Caki2 (cell line): Measurements from ENCODE around the gene MITF. TPM values are rescaled to one million over a fixed set of nuclear protein-coding genes. Genes with fewer than 3 reads are reported as not detected.

ENCODE experiments used
- DNase-seq: peaks from one replicate; pipeline ENCODE4 v3.0.0-alpha.2; 2015; ENCODE audit warnings: low read depth
- in situ Hi-C: cut with HindIII; loops from 2 replicates; pipeline ENCODE4 v1.10.0; 2016; ENCODE audit warnings: low sequenced_read_pairs, low pct_unique_long_range_greater_than_20kb, mixed read lengths
- total RNA-seq: library from RNA; depleted of rRNA; stranded (reverse); fragments of >200 nt; shearing (Covaris generic); gene quantifications from 2 replicates; pipeline ENCODE4 v1.2.3, GENCODE V29; 2014; ENCODE audit warnings: low replicate concordance

Gene MITF
- total RNA-seq, 1 experiment from 2014 or later = 32.1 TPM

GRCh38 chr3:69809076-69809835 lies 70.0 kb downstream of the MITF start:
- in situ Hi-C loops = no loop called here

GRCh38 chr3:69811452-69812401 lies 72.5 kb downstream of the MITF start:
- no peak for DNase-seq
- in situ Hi-C loops = no loop called here

More at GRCh38 chr3:69809076-69809835, 70.0 kb downstream of the MITF start:
- DNase-seq = no peak

DNA sequence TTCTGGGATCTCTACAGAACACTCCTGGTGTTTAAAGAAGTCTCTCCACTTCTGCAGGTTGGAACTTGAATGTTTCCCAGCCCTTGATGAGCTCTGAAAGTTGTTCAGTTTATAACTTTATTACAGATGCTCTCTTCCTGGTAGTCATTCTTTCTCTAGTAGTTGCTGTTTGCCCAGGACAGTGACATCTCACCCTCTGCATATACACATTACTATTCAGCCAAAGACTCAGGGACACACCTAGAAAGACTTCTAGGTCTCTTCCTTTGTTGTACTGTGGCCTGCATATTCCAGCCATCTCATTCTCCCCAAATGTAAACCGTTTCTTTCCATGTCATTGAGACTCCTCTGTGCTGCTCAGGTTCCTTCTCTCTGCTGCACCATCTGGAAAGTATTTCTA lies 76.7 kb downstream of the MITF start:
- in situ Hi-C loops = no loop called here

DNA sequence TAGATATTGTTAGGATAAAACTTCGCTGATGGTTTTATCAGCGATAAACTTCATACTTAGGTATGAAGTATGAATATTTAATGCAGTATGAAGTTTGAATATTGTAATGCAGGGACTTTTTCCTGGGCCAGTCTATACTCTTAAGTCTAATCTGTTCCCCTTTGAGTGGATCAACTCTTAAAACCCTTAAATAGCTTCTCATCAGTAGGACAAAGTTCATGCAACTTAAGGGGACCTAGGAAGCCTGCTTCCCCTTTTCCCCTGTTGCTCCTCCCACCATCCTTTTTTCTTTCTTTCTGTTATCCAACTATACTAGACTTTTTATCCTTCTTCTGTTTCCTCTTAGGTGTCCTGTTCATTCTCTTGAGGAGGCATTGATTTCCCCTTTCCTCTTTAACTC lies 78.7 kb downstream of the MITF start:
- in situ Hi-C loops = no loop called here
- no peak for DNase-seq

More for the DNA sequence above, 76.7 kb downstream of the MITF start:
- DNase-seq = no peak

- in situ Hi-C loops = no loop called here
- DNase-seq = no peak
These were observed 80.0 kb downstream of the MITF start for GRCh38 chr3:69819282-69819681.

DNA sequence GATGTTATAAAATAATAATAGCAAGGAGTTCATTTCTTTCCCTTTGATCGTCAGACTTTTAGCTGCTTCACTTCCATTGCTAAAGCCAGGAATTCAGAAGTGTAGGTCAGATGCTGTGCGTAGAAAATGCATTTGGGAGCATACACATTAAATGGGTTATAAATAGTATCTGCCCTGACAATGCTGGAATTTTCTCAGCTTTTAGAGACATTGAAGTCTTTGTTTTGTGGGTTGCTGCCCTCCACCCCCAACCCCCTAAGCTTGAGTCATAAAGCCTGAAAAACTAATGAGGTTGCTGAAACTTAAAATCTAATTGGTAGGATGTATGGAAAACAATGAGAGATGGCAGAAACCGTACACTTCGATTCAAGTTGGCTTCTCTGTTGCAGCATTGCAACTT lies 81.9 kb downstream of the MITF start:
- DNase-seq = no peak
- in situ Hi-C loops = no loop called here

- DNase-seq = no peak
- in situ Hi-C loops = no loop called here
These were observed 84.5 kb downstream of the MITF start for GRCh38 chr3:69823743-69824142.

DNA sequence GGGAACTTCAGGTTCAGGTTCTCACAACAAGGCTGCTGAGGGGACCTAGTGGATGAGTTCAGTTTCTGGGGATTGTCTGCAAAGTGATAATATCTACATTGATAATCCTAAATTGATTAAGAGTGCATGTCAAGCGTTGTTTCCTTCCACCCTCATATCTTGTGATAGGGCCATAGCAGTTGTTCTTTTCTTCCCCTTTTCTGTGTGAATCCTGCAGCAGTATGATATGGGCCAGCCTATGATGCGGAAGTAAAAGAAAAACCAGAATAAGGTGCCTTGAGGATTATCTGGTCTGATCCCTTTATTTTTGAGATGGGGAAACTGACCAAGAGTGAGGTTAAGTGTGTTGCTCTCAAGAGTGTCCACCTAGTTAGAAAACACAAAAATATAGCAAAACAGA lies 86.2 kb downstream of the MITF start:
- in situ Hi-C loops = no loop called here
- no peak for DNase-seq

DNA sequence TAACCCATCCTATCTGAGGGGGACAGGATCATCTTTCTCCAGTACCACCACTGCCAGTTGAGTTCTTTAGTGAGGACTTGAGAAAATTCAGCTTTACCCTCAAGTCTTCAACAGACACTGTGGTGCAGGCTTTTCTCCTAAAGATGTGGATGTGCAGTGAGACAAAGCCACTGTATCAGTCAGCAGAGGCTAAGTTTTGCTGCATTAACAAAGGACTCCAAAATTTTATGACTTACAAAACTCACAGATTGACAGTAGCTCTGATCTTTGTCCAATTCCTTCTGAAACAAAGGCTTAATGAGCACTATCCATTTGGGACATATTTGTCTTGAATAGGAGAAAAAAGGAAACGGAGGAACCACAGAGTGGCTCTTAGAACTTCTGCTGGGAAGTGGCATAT lies 87.9 kb downstream of the MITF start:
- no peak for DNase-seq
- in situ Hi-C loops = no loop called here

GRCh38 chr3:69828817-69829216 lies 89.6 kb downstream of the MITF start:
- in situ Hi-C loops = no loop called here
- no peak for DNase-seq

- in situ Hi-C loops = no loop called here
- DNase-seq = no peak
These were observed 90.9 kb downstream of the MITF start for GRCh38 chr3:69830147-69830546.

GRCh38 chr3:69831737-69832136 lies 92.5 kb downstream of the MITF start:
- in situ Hi-C loops = no loop called here
- no peak for DNase-seq

DNA sequence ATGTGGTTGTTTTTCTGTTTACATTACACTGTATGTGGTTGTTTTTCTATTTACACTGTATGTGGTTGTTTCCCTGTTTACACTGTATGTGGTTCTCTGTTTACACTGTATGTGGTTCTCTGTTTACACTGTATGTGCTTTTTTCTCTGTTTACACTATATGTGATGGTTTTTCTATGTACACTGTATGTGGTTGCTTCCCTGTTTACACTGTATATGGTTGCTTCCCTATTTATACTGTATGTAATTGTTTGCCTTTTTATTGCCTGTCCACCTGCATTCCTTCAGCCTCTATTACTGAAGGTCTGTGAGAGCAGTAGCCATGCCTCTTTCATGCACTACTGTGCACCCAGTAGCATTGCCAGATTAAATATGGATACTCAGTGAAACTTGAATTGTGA lies 94.3 kb downstream of the MITF start:
- in situ Hi-C loops = no loop called here
- DNase-seq = no peak

GRCh38 chr3:69838217-69838616 lies 99.0 kb downstream of the MITF start:
- no peak for DNase-seq
- in situ Hi-C loops = no loop called here

GRCh38 chr3:69838696-69839515 lies 99.6 kb downstream of the MITF start:
- DNase-seq = no peak
- in situ Hi-C loops = no loop called here

DNA sequence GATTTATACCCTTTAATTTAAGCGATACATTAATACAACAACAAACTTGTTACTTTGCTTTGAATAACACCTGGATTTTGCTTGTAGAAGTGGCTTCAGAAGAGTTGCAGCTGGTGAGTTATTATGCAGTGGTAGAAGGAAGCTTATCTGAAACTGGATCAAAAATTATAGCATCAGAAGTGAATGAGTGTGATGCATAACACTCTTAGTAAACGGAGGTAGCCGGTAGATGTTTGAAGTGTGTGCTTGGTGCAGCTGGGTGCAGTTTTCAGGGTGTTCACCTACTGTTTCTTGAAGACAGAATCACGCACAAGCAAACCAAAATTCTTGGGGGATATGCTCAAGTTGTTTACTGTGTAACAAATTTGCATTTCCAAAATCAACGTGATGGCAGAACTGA lies 103.1 kb downstream of the MITF start:
- in situ Hi-C loops = no loop called here
- no peak for DNase-seq

DNA sequence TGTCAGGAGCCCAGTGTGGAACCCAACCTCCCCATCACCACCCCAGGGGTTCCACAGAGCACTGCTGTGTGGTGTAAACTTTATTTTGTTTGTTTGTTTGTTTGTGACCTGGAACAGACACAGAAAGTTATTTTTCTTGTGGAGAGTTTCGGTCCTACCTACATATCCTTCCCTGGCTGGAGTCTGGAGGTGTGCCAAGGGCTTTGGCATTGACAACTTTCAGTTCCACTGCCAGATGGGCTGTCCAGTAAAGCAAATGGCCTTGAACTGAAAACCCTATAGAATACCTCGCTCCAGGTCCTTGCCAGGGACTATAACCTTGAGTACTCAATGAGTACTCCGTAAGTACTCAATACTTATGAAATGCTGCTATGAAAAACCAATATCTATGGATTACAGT lies 103.5 kb downstream of the MITF start:
- in situ Hi-C loops = no loop called here
- DNase-seq = no peak

DNA sequence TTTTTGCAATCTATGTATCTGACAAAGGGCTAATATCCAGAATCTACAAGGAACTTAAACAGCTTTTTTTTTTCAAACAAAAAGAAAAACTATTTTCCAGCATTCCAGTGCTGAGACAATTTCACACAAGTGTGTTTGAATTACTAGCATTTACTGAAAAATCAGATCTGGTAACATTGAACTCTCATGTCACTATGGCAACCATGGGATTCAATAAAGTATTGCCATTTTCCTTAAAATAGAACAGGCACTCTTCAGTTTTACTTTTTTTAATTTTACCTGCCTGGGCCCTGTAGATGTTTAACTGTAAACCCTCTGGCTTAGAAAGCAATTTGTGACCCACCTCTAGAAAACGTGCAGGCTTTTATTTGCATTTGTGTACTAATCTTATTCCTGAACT lies 105.4 kb downstream of the MITF start:
- in situ Hi-C loops = no loop called here
- no peak for DNase-seq

- in situ Hi-C loops = no loop called here
These were observed 108.0 kb downstream of the MITF start for GRCh38 chr3:69847303-69847702.

More at GRCh38 chr3:69847303-69847702, 108.0 kb downstream of the MITF start:
- no peak for DNase-seq
